HepG2 (cell line): ENCODE data around the gene BTAF1. TPM values are rescaled to one million over a fixed set of nuclear protein-coding genes. Genes with fewer than 3 reads are reported as not detected.

Experiments used
- ATAC-seq: fragments of 200-7000 bp; cut with Tn5 transposase; 3 replicates; pipeline ENCODE4 v1.9.1; 2020; ENCODE audit warnings: mild to moderate bottlenecking, moderate library complexity
- BruUV-seq: library from RNA; stranded (reverse); fragments of 400-500 nt; replicated peaks from 2 replicates; lab custom pipeline; 2021; lab: Mats Ljungman, UMichigan
- CTCF ChIA-PET: fragments of 300-600 bp; formaldehyde crosslinking; extraction: SDS; loops from one replicate; lab custom pipeline; 2021; ENCODE audit warnings: low total read pairs, inconsistent platforms, low intra/inter-chr PET ratio; lab: Yijun Ruan, JAX
- POLR2A ChIA-PET: fragments of 350-600 bp; sonication (Branson Sonifier 250); formaldehyde crosslinking; loops from one replicate; lab custom pipeline; 2020; ENCODE audit warnings: antibody characterized with exemption, inconsistent platforms; lab: Yijun Ruan, JAX
- DNase-seq: peaks from one replicate; pipeline ENCODE4 v3.0.0-alpha.2; 2015; ENCODE audit warnings: low spot score
- FAIRE-seq: peaks from 3 replicates; lab custom pipeline; 2011; peaks lifted over from hg19 to GRCh38; lab: Jason Lieb, UNC
- H2AFZ ChIP-seq: one replicate; pipeline ENCODE4 v1.6.1; 2011; ENCODE audit warnings: low read length, inconsistent platforms
- H3K27ac ChIP-seq: fragments of 300-600 bp; 3 replicates; pipeline ENCODE4 v1.8.0; 2011; ENCODE audit warnings: mixed run types, mild to moderate bottlenecking, mixed read lengths, low read length, inconsistent platforms; ENCODE audit not compliant: insufficient read depth; ENCODE audit errors: extremely low read length
- H3K27me3 ChIP-seq, 2 experiments: fragments of 200-600 bp in 1 of 2; 2 replicates in 1 of 2; 3 replicates in 1 of 2; pipeline versions ENCODE4 v1.6.0 to v1.8.0; 2011; ENCODE audit warnings: low read length in 2 of 2, mild to moderate bottlenecking in 2 of 2, moderate library complexity in 2 of 2, inconsistent platforms in 1 of 2; ENCODE audit not compliant: insufficient read depth in 2 of 2, control insufficient read depth in 1 of 2
- H3K36me3 ChIP-seq, 2 experiments: fragments of 200-600 bp in 1 of 2; replicated peaks in 1 of 2; 2 replicates in 1 of 2; 3 replicates in 1 of 2; pipeline versions ENCODE4 v1.5.1 to v1.8.0; 2011; ENCODE audit warnings: low read length in 2 of 2, inconsistent platforms in 1 of 2; ENCODE audit not compliant: insufficient read depth in 2 of 2, control insufficient read depth in 1 of 2
- H3K4me1 ChIP-seq: 2 replicates; pipeline ENCODE4 v1.5.1; 2012; ENCODE audit warnings: low read length, inconsistent platforms; ENCODE audit not compliant: insufficient read depth
- H3K4me2 ChIP-seq: 2 replicates; pipeline ENCODE4 v1.6.0; 2011; ENCODE audit warnings: low read depth, low read length, inconsistent platforms
- H3K4me3 ChIP-seq, 3 experiments: fragments of 200-600 bp in 1 of 3; sonication (generic), shearing (Covaris generic) in 1 of 3; replicated peaks in 1 of 3; 2 replicates each; pipeline ENCODE4 v1.5.1; 2011 to 2016; ENCODE audit warnings: low read length in 3 of 3, inconsistent platforms in 2 of 3, low read depth in 2 of 3, mild to moderate bottlenecking in 2 of 3, control low read depth in 1 of 3, mixed read lengths in 1 of 3; ENCODE audit not compliant: insufficient read depth in 1 of 3
- H3K79me2 ChIP-seq: one replicate; pipeline ENCODE4 v1.6.1; 2011; ENCODE audit warnings: low read length, inconsistent platforms; ENCODE audit not compliant: insufficient read depth
- H3K9ac ChIP-seq: 2 replicates; pipeline ENCODE4 v1.6.0; 2011; ENCODE audit warnings: mild to moderate bottlenecking, low read depth, low read length, inconsistent platforms; ENCODE audit not compliant: insufficient read depth
- H3K9me3 ChIP-seq: 2 replicates; pipeline ENCODE4 v1.5.1; 2012; ENCODE audit warnings: mild to moderate bottlenecking, low read length
- H4K20me1 ChIP-seq: 2 replicates; pipeline ENCODE4 v1.6.0; 2011; ENCODE audit warnings: inconsistent platforms, mild to moderate bottlenecking, low read length, moderate library complexity; ENCODE audit not compliant: insufficient read depth
- CENPX ChIP-seq: sonication (generic); formaldehyde crosslinking; IDR thresholded peaks from 2 replicates; pipeline ENCODE4 v1.9.0; 2021; ENCODE audit warnings: mild to moderate bottlenecking, missing genetic modification reagents, moderate library complexity
- ELF1 ChIP-seq: sonication (generic); formaldehyde crosslinking; IDR thresholded peaks from 2 replicates; pipeline ENCODE4 v1.4.0; 2020; ENCODE audit warnings: missing genetic modification reagents
- GPBP1L1 ChIP-seq: sonication (generic); formaldehyde crosslinking; IDR thresholded peaks from 2 replicates; pipeline ENCODE4 v1.5.0; 2020; ENCODE audit warnings: mild to moderate bottlenecking, missing genetic modification reagents
- MAFK ChIP-seq, 2 experiments: IDR thresholded peaks in 1 of 2; conservative IDR thresholded peaks in 1 of 2; 2 replicates each; pipeline ENCODE4 v1.6.1; 2011; ENCODE audit warnings: improper control_type of control experiment in 2 of 2, low read length in 2 of 2
- PBX2 ChIP-seq: IDR thresholded peaks from 2 replicates; pipeline ENCODE4 v1.6.1; 2016; ENCODE audit warnings: control low read depth
- RAD51 ChIP-seq: fragments of 450-650 bp; IDR thresholded peaks from 2 replicates; pipeline ENCODE4 v1.6.1; 2016; ENCODE audit warnings: borderline replicate concordance
- SALL2 ChIP-seq: sonication (generic); formaldehyde crosslinking; IDR thresholded peaks from 2 replicates; pipeline ENCODE4 v1.8.1; 2023; ENCODE audit warnings: mild to moderate bottlenecking, missing genetic modification reagents, inconsistent platforms
- SOX13 ChIP-seq, 3 experiments: fragments of 450-650 bp in 1 of 3; sonication (generic) in 1 of 3; formaldehyde crosslinking in 1 of 3; IDR thresholded peaks in 2 of 3; conservative IDR thresholded peaks in 1 of 3; 2 replicates each; pipeline versions ENCODE4 v1.5.0 to v1.6.1; 2016 to 2020; ENCODE audit warnings: antibody characterized with exemption in 1 of 3, mild to moderate bottlenecking in 1 of 3, missing compliant biosample characterization in 1 of 3, missing genetic modification reagents in 1 of 3, moderate library complexity in 1 of 3
- TFAP4 ChIP-seq: sonication (generic); IDR thresholded peaks from 2 replicates; pipeline ENCODE4 v1.6.1; 2016; ENCODE audit warnings: low read depth, borderline replicate concordance
- ZBTB14 ChIP-seq: sonication (generic); formaldehyde crosslinking; IDR thresholded peaks from 2 replicates; pipeline ENCODE4 v1.4.0; 2020; ENCODE audit warnings: missing genetic modification reagents
- ZNF747 ChIP-seq: sonication (generic); formaldehyde crosslinking; IDR thresholded peaks from 2 replicates; pipeline ENCODE4 v1.8.1; 2023; ENCODE audit warnings: missing genetic modification reagents, mild to moderate bottlenecking, borderline replicate concordance
- in situ Hi-C: cut with HindIII; loops from 2 replicates; pipeline ENCODE4 v1.10.0; 2017; ENCODE audit warnings: low pct_unique_long_range_greater_than_20kb; ENCODE audit not compliant: extremely low pct_ligation_motif_present
- intact Hi-C: fragments of 100-400 bp; cut with micrococcal nuclease; formaldehyde crosslinking; loops from one replicate; pipeline ENCODE4 v1.10.0; 2022; ENCODE audit not compliant: unreplicated experiment
- polyA plus RNA-seq, 8 experiments: library from polyadenylated mRNA; depleted of rRNA in 3 of 8; stranded (reverse) in 7 of 8; unstranded in 1 of 8; fragments of >200 nt; fragmentation: Illumina TruSeq in 4 of 8; extraction: Trizol in 4 of 8; gene quantifications; 2 replicates each; pipeline versions ENCODE4 v1.2.1 to v1.2.3, GENCODE V29; 2011 to 2016; ENCODE audit warnings: low read depth in 4 of 8, missing spikeins in 1 of 8, mixed read lengths in 1 of 8; ENCODE audit not compliant: insufficient read depth in 1 of 8
- total RNA-seq, 5 experiments: library from RNA; depleted of rRNA; stranded (reverse); fragments of >200 nt; fragmentation: Illumina TruSeq; extraction: Trizol; gene quantifications; 2 replicates each; pipeline ENCODE4 v1.2.3, GENCODE V29; 2016; ENCODE audit warnings: low read depth in 1 of 5

Gene BTAF1
- total and polyA plus RNA-seq, 2 of the 13 experiments (the other 11 are each of a cell fraction or from before 2014, with no cell fraction given), result 38.6 to 54.1 TPM

GRCh38 chr10:92054807-92055206, 131.2 kb downstream of the BTAF1 start:
- in situ Hi-C loops, result no loop called here
- intact Hi-C loops, result no loop called here
- no peaks in the 10 kb centered on the region for H4K20me1 ChIP-seq
- TF ChIP-seq CENPX (CRISPR knock-in tag), result no peak
- no peak for TF ChIP-seq PBX2 (CRISPR knock-in tag)
- TF ChIP-seq GPBP1L1 (CRISPR knock-in tag), result no peak
- no peak for TF ChIP-seq TFAP4
- no peak for TF ChIP-seq RAD51
- no peak for TF ChIP-seq MAFK (conservative IDR thresholded peaks at IDR 0.05 in 1 of 2, IDR thresholded peaks at IDR 0.05 in 1 of 2; ENCODE audit: low read length in 2 of 2)
- no peak for TF ChIP-seq ELF1 (CRISPR knock-in tag)
- TF ChIP-seq ZNF747 (CRISPR knock-in tag), result no peak
- TF ChIP-seq ZBTB14 (CRISPR knock-in tag), result no peak
- TF ChIP-seq SOX13 (IDR thresholded peaks at IDR 0.05), result no peak
- no peak for TF ChIP-seq SOX13 (CRISPR knock-in tag; conservative IDR thresholded peaks at IDR 0.05 in 1 of 2, IDR thresholded peaks at IDR 0.05 in 1 of 2)
- no peak for TF ChIP-seq SALL2 (CRISPR knock-in tag)
- TF ChIP-seq, all 625 proteins: peak for 0
- no peak overlapping the region for H3K4me2 ChIP-seq
- H3K27ac ChIP-seq, result no peak overlapping the region
- FAIRE-seq (no peak), ATAC-seq (no peak), DNase-seq (no peak)
- H3K9me3 ChIP-seq, result no peaks in the 10 kb centered on the region
- peaks cover 4% of the 10 kb centered on the region; the same call in 1 of the 2 replicates for H3K4me1 ChIP-seq
- H3K4me3 ChIP-seq, result no peak overlapping the region
- no TSS peak for BruUV-seq
- no peaks in the 10 kb centered on the region for H3K79me2 ChIP-seq
- no peak overlapping the region for H2AFZ ChIP-seq
- no peaks in the 10 kb centered on the region for H3K27me3 ChIP-seq
- POLR2A ChIA-PET, result no interaction called here
- H3K36me3 ChIP-seq, result peaks cover 0 to 2% of the 10 kb centered on the region in 2 experiments; a peak in 3 of 5 replicates
- CTCF ChIA-PET, result no interaction called here
- no peak overlapping the region for H3K9ac ChIP-seq
